ENCODE data around the gene CAMTA1. TPM values are rescaled to one million over a fixed set of nuclear protein-coding genes. Genes with fewer than 3 reads are reported as not detected.
A peak's percentile ranks its signal among the peaks of the same experiment; 100 is the strongest.

Gene CAMTA1
- total and polyA plus RNA-seq, 4 donors, result 48.1 to 140 (median 52.3) TPM

GRCh38 chr1:6935361-6935883 is 150.2 kb downstream of the CAMTA1 start:
- no peak overlapping the region for H3K4me3 ChIP-seq
- TF ChIP-seq, protein P1, sequence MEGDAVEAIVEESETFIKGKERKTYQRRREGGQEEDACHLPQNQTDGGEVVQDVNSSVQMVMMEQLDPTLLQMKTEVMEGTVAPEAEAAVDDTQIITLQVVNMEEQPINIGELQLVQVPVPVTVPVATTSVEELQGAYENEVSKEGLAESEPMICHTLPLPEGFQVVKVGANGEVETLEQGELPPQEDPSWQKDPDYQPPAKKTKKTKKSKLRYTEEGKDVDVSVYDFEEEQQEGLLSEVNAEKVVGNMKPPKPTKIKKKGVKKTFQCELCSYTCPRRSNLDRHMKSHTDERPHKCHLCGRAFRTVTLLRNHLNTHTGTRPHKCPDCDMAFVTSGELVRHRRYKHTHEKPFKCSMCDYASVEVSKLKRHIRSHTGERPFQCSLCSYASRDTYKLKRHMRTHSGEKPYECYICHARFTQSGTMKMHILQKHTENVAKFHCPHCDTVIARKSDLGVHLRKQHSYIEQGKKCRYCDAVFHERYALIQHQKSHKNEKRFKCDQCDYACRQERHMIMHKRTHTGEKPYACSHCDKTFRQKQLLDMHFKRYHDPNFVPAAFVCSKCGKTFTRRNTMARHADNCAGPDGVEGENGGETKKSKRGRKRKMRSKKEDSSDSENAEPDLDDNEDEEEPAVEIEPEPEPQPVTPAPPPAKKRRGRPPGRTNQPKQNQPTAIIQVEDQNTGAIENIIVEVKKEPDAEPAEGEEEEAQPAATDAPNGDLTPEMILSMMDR (IDR thresholded peaks at IDR 0.05; ENCODE audit: control extremely low read depth, extremely low read depth), result no peak
- H3K9me3 ChIP-seq (ENCODE audit: control insufficient read depth in 4 of 4, insufficient read depth in 3 of 4, low read length in 3 of 4), result no peaks in the 10 kb centered on the region
- DNase-seq, result peak in 1 of 3 donors; percentile 20
- peaks cover 0 to 6% (median 0%) of the 10 kb centered on the region in 5 donors for H3K4me1 ChIP-seq (ENCODE audit: control insufficient read depth in 5 of 5, insufficient read depth in 5 of 5, low read length in 5 of 5)
- peak overlapping the region in 1 of 2 donors; percentile 32 for H3K9ac ChIP-seq (ENCODE audit: insufficient read depth in 1 of 2, low read length in 2 of 2)
- H3K27me3 ChIP-seq (ENCODE audit: control insufficient read depth in 3 of 3, insufficient read depth in 3 of 3, low read length in 2 of 3), result peaks cover 0 to 12% (median 7%) of the 10 kb centered on the region in 3 donors
- no peaks in the 10 kb centered on the region for H3K36me3 ChIP-seq (ENCODE audit: control insufficient read depth in 4 of 4, insufficient read depth in 4 of 4, low read length in 4 of 4)
- ATAC-seq (ENCODE audit: insufficient read depth, low FRiP score), result no peak
- H3K27ac ChIP-seq (ENCODE audit: low read depth in 1 of 2, low read length in 1 of 2), result no peak overlapping the region
- WGBS, 2 donors, result 7 to 15% methylated on average over 12 of the region's 12 CpGs

GRCh38 chr1:6935911-6936690 is 150.8 kb downstream of the CAMTA1 start:
- WGBS, 2 donors, result 30 to 33% methylated on average over 8 of the region's 8 CpGs
- no peaks in the 10 kb centered on the region for H3K9me3 ChIP-seq (ENCODE audit: control insufficient read depth in 4 of 4, insufficient read depth in 3 of 4, low read length in 3 of 4)
- no peak for DNase-seq
- no peak overlapping the region for H3K4me3 ChIP-seq
- no peak for ATAC-seq (ENCODE audit: insufficient read depth, low FRiP score)
- TF ChIP-seq, protein P1 (IDR thresholded peaks at IDR 0.05; ENCODE audit: control extremely low read depth, extremely low read depth), result no peak
- H3K9ac ChIP-seq (ENCODE audit: insufficient read depth in 1 of 2, low read length in 2 of 2), result peak overlapping the region in 1 of 2 donors; percentile 32
- peaks cover 0 to 4% (median 0%) of the 10 kb centered on the region in 5 donors for H3K4me1 ChIP-seq (ENCODE audit: control insufficient read depth in 5 of 5, insufficient read depth in 5 of 5, low read length in 5 of 5)
- H3K27ac ChIP-seq (ENCODE audit: low read depth in 1 of 2, low read length in 1 of 2), result no peak overlapping the region
- H3K27me3 ChIP-seq (ENCODE audit: control insufficient read depth in 3 of 3, insufficient read depth in 3 of 3, low read length in 2 of 3), result peaks cover 0 to 12% (median 7%) of the 10 kb centered on the region in 3 donors
- H3K36me3 ChIP-seq (ENCODE audit: control insufficient read depth in 4 of 4, insufficient read depth in 4 of 4, low read length in 4 of 4), result no peaks in the 10 kb centered on the region

GRCh38 chr1:6937048-6937447 is 151.8 kb downstream of the CAMTA1 start:
- WGBS, 2 donors, result 80 to 82% methylated on average over 3 of the region's 3 CpGs
- Histone ChIP-seq H3K9me3 (ENCODE audit: control insufficient read depth in 4 of 4, insufficient read depth in 3 of 4, low read length in 3 of 4) (no peaks in the 10 kb centered on the region), H3K4me3 (no peak overlapping the region), H3K9ac (ENCODE audit: insufficient read depth in 1 of 2, low read length in 2 of 2) (no peak overlapping the region), H3K27me3 (ENCODE audit: control insufficient read depth in 3 of 3, insufficient read depth in 3 of 3, low read length in 2 of 3) (peaks cover 0 to 12% (median 7%) of the 10 kb centered on the region in 3 donors), H3K4me1 (ENCODE audit: control insufficient read depth in 5 of 5, insufficient read depth in 5 of 5, low read length in 5 of 5) (peaks cover 0 to 4% (median 0%) of the 10 kb centered on the region in 5 donors), H3K27ac (ENCODE audit: low read depth in 1 of 2, low read length in 1 of 2) (no peak overlapping the region), H3K36me3 (ENCODE audit: control insufficient read depth in 4 of 4, insufficient read depth in 4 of 4, low read length in 4 of 4) (no peaks in the 10 kb centered on the region)
- TF ChIP-seq, protein P1 (IDR thresholded peaks at IDR 0.05; ENCODE audit: control extremely low read depth, extremely low read depth), result no peak
- no peak for DNase-seq
- no peak for ATAC-seq (ENCODE audit: insufficient read depth, low FRiP score)

All from lung (tissue), 12 donors.